GM12878 (cell line): ENCODE measurements around the gene EEF1G. TPM values are rescaled to one million over a fixed set of nuclear protein-coding genes. Genes with fewer than 3 reads are reported as not detected.
A peak's percentile ranks its signal among the peaks of the same experiment; 100 is the strongest.

Experiments
- BHLHE40 ChIP-seq, 2 experiments: fragments of 450-650 bp in 1 of 2; IDR thresholded peaks; 2 replicates each; pipeline ENCODE4 v1.6.1; 2011 to 2017; ENCODE audit warnings: low read depth in 2 of 2, borderline replicate concordance in 1 of 2, improper control_type of control experiment in 1 of 2, low read length in 1 of 2, mild to moderate bottlenecking in 1 of 2
- ELK1 ChIP-seq: IDR thresholded peaks from 2 replicates; pipeline ENCODE4 v1.6.1; 2012; ENCODE audit warnings: low read depth, low read length, improper control_type of control experiment
- HDAC2 ChIP-seq: fragments of 200-600 bp; sonication (generic); IDR thresholded peaks from 2 replicates; pipeline ENCODE4 v1.6.1; 2017
- HDGF ChIP-seq: fragments of 450-650 bp; IDR thresholded peaks from 2 replicates; pipeline ENCODE4 v1.6.1; 2016; ENCODE audit warnings: antibody characterized with exemption
- MXI1 ChIP-seq: fragments of 150-350 bp; IDR thresholded peaks from 2 replicates; pipeline ENCODE4 v1.6.1; 2011; ENCODE audit warnings: low read depth, mild to moderate bottlenecking, inconsistent platforms, low read length, improper control_type of control experiment
- MYC ChIP-seq: IDR thresholded peaks from 2 replicates; pipeline ENCODE4 v1.6.1; 2011; ENCODE audit warnings: mild to moderate bottlenecking, low read length, moderate library complexity, inconsistent platforms; ENCODE audit not compliant: insufficient read depth, insufficient replicate concordance, insufficient read length, severe bottlenecking
- NR2C2 ChIP-seq: IDR thresholded peaks from 2 replicates; pipeline ENCODE4 v1.6.1; 2011; ENCODE audit warnings: borderline replicate concordance, low read depth; ENCODE audit not compliant: control insufficient read depth, insufficient read length
- PKNOX1 ChIP-seq: fragments of 450-650 bp; IDR thresholded peaks from 2 replicates; pipeline ENCODE4 v1.6.1; 2016; ENCODE audit warnings: mild to moderate bottlenecking
- RAD51 ChIP-seq: fragments of 450-650 bp; IDR thresholded peaks from 2 replicates; pipeline ENCODE4 v1.6.1; 2016; ENCODE audit warnings: moderate library complexity, mild to moderate bottlenecking, inconsistent platforms
- RCOR1 ChIP-seq: conservative IDR thresholded peaks from 2 replicates; pipeline ENCODE4 v1.6.1; 2012; ENCODE audit warnings: low read depth, low read length, improper control_type of control experiment
- SMARCA5 ChIP-seq: fragments of 450-650 bp; IDR thresholded peaks from 2 replicates; pipeline ENCODE4 v1.6.1; 2017; ENCODE audit warnings: mild to moderate bottlenecking
- SMC3 ChIP-seq: IDR thresholded peaks from 2 replicates; pipeline ENCODE4 v1.6.1; 2011; ENCODE audit warnings: low read length, improper control_type of control experiment, borderline replicate concordance
- YY1 ChIP-seq: IDR thresholded peaks from 2 replicates; pipeline ENCODE4 v1.6.1; 2011; ENCODE audit warnings: low read depth, mild to moderate bottlenecking, low read length
- ZNF622 ChIP-seq: fragments of 450-650 bp; IDR thresholded peaks from 2 replicates; pipeline ENCODE4 v1.6.1; 2017; ENCODE audit warnings: mild to moderate bottlenecking, inconsistent platforms
- polyA plus RNA-seq, 11 experiments: library from polyadenylated mRNA; depleted of rRNA in 4 of 11; unstranded in 6 of 11; stranded (reverse) in 5 of 11; fragments of >200 nt; fragmentation: Nextera tagmentation in 4 of 11; fragmentation: Illumina TruSeq in 1 of 11; extraction: Ambion mirVana in 4 of 11; extraction: Trizol in 1 of 11; gene quantifications; 1 replicate in 1 of 11; 2 replicates in 10 of 11; pipeline versions ENCODE4 v1.2.1 to v1.2.3, GENCODE V29; 2011 to 2016; ENCODE audit warnings: inconsistent platforms in 2 of 11, missing spikeins in 2 of 11, low read depth in 1 of 11
- total RNA-seq, 4 experiments: library from RNA; depleted of rRNA in 3 of 4; stranded (reverse); fragments of >200 nt in 3 of 4; fragmentation: Illumina TruSeq in 1 of 4; extraction: Trizol in 1 of 4; gene quantifications; 2 replicates each; pipeline versions ENCODE4 v1.2.1 to v1.2.3, GENCODE V29; 2013 to 2021
- TF ChIP-seq, protein P1 (sequence below): IDR thresholded peaks from 2 replicates; pipeline ENCODE4 v1.6.1; 2012; ENCODE audit warnings: mild to moderate bottlenecking, low read depth, low read length
- TF ChIP-seq, protein P2 (sequence below): fragments of 150-350 bp; IDR thresholded peaks from 2 replicates; pipeline ENCODE4 v1.6.1; 2014; ENCODE audit warnings: mild to moderate bottlenecking, low read depth, low read length
- TF ChIP-seq, protein P3 (sequence below): fragments of 450-650 bp; formaldehyde crosslinking; IDR thresholded peaks from 2 replicates; pipeline ENCODE4 v1.5.0; 2022; ENCODE audit warnings: mild to moderate bottlenecking, missing genetic modification characterization

EEF1G gene
- total and polyA plus RNA-seq, 10 of the 15 experiments (the other 5 are each of a cell fraction or from before 2014, with no cell fraction given), result 850 to 2,739 (median 2,277) TPM

DNA sequence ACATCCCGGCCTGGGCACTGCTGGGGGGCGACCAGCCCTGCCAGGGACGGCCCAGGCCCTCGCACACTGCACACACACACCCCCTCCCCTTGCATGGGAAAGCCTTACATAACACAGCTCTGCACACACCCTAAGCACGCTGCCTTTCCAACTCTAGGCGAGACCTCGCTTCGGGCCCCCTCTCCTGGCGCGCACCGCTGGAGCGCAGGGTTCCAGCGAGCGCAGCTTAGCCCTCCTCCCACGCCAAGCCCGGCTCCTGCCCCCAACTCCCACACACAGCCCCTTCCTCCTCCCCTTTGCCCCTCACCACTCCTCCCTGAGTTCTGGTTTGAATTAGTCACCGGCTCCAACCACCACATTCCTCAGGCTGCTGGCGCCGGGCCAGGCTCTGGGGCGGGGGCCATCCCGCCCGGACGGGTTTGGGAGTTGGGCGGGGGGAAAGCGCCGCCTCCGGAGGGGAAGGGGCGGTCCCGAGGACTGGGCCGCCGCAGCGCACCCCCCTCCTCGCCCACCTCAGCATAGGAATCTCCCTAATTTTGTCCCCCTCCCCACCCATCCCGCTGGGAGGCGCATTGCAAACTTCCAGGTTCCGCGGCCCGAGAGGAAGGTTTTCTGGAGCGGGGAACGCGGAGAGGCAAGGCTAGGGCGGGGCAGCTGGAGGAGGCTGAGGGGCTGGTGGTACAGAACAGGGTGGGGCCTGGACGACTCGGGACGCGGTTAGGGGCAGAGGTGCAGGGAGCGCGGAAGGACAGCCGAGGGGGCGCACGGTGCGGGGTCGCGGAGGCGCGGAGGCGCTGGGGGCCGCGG is 28.1 kb downstream of the EEF1G start (continued):
- TF ChIP-seq, protein P1, sequence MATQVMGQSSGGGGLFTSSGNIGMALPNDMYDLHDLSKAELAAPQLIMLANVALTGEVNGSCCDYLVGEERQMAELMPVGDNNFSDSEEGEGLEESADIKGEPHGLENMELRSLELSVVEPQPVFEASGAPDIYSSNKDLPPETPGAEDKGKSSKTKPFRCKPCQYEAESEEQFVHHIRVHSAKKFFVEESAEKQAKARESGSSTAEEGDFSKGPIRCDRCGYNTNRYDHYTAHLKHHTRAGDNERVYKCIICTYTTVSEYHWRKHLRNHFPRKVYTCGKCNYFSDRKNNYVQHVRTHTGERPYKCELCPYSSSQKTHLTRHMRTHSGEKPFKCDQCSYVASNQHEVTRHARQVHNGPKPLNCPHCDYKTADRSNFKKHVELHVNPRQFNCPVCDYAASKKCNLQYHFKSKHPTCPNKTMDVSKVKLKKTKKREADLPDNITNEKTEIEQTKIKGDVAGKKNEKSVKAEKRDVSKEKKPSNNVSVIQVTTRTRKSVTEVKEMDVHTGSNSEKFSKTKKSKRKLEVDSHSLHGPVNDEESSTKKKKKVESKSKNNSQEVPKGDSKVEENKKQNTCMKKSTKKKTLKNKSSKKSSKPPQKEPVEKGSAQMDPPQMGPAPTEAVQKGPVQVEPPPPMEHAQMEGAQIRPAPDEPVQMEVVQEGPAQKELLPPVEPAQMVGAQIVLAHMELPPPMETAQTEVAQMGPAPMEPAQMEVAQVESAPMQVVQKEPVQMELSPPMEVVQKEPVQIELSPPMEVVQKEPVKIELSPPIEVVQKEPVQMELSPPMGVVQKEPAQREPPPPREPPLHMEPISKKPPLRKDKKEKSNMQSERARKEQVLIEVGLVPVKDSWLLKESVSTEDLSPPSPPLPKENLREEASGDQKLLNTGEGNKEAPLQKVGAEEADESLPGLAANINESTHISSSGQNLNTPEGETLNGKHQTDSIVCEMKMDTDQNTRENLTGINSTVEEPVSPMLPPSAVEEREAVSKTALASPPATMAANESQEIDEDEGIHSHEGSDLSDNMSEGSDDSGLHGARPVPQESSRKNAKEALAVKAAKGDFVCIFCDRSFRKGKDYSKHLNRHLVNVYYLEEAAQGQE, result no peak
- TF ChIP-seq SMC3 (peak; percentile 10; the same call in 1 of the 2 replicates), RCOR1 (no peak), MXI1 (peak; percentile 37; the same call in 1 of the 2 replicates), BHLHE40 (IDR thresholded peaks at IDR 0.05; ENCODE audit: borderline replicate concordance in 1 of 2, low read depth in 2 of 2, low read length in 1 of 2) (0 out of 4 replicates have a peak, but pooled peaks of 1 of the 2 experiments have one; percentile 1), RAD51 (no peak), ZNF622 (no peak), ELK1 (no peak), MYC (no peak), HDGF (no peak), NR2C2 (no peak), PKNOX1 (no peak), SMARCA5 (no peak), YY1 (no peak), HDAC2 (no peak)
- TF ChIP-seq, protein P2, sequence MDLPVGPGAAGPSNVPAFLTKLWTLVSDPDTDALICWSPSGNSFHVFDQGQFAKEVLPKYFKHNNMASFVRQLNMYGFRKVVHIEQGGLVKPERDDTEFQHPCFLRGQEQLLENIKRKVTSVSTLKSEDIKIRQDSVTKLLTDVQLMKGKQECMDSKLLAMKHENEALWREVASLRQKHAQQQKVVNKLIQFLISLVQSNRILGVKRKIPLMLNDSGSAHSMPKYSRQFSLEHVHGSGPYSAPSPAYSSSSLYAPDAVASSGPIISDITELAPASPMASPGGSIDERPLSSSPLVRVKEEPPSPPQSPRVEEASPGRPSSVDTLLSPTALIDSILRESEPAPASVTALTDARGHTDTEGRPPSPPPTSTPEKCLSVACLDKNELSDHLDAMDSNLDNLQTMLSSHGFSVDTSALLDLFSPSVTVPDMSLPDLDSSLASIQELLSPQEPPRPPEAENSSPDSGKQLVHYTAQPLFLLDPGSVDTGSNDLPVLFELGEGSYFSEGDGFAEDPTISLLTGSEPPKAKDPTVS, result no peak
- TF ChIP-seq, protein P3, sequence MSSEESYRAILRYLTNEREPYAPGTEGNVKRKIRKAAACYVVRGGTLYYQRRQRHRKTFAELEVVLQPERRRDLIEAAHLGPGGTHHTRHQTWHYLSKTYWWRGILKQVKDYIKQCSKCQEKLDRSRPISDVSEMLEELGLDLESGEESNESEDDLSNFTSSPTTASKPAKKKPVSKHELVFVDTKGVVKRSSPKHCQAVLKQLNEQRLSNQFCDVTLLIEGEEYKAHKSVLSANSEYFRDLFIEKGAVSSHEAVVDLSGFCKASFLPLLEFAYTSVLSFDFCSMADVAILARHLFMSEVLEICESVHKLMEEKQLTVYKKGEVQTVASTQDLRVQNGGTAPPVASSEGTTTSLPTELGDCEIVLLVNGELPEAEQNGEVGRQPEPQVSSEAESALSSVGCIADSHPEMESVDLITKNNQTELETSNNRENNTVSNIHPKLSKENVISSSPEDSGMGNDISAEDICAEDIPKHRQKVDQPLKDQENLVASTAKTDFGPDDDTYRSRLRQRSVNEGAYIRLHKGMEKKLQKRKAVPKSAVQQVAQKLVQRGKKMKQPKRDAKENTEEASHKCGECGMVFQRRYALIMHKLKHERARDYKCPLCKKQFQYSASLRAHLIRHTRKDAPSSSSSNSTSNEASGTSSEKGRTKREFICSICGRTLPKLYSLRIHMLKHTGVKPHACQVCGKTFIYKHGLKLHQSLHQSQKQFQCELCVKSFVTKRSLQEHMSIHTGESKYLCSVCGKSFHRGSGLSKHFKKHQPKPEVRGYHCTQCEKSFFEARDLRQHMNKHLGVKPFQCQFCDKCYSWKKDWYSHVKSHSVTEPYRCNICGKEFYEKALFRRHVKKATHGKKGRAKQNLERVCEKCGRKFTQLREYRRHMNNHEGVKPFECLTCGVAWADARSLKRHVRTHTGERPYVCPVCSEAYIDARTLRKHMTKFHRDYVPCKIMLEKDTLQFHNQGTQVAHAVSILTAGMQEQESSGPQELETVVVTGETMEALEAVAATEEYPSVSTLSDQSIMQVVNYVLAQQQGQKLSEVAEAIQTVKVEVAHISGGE (CRISPR knock-in tag), result no peak
